Activated T-helper 1 cell treated with Interleukin-2 at 50 U/mL for 16 hours (primary cell): ENCODE measurements around the gene SEC22B.
"Not testable (repeated sequence)": the region's sequence is repeated elsewhere in the genome, so short reads cannot be mapped to it uniquely, and the experiment has no call there.

Experiments
- DNase-seq: peaks from one replicate; pipeline ENCODE4 v3.0.0-alpha.2; 2020; ENCODE audit warnings: low read depth

Gene SEC22B

GRCh38 chr1:120113134-120113533 is 63.2 kb downstream of the SEC22B start:
- not testable (repeated sequence) for DNase-seq

GRCh38 chr1:120112212-120112611 is 64.1 kb downstream of the SEC22B start:
- DNase-seq = not testable (repeated sequence)

- not testable (repeated sequence) for DNase-seq
Observed at GRCh38 chr1:120111771-120112170, 64.5 kb downstream of the SEC22B start.

- DNase-seq = not testable (repeated sequence)
Observed at GRCh38 chr1:120111008-120111407, 65.3 kb downstream of the SEC22B start.

- not testable (repeated sequence) for DNase-seq
Observed at GRCh38 chr1:120109656-120110055, 66.7 kb downstream of the SEC22B start.

GRCh38 chr1:120109180-120109579 is 67.1 kb downstream of the SEC22B start:
- not testable (repeated sequence) for DNase-seq

GRCh38 chr1:120105288-120105687 is 71.0 kb downstream of the SEC22B start:
- DNase-seq = not testable (repeated sequence)

- not testable (repeated sequence) for DNase-seq
Observed at GRCh38 chr1:120103768-120104167, 72.6 kb downstream of the SEC22B start.

- DNase-seq = not testable (repeated sequence)
Observed at GRCh38 chr1:120101593-120101992, 74.7 kb downstream of the SEC22B start.
